K562 (cell line): ENCODE measurements around the gene AMMECR1. TPM values are rescaled to one million over a fixed set of nuclear protein-coding genes. Genes with fewer than 3 reads are reported as not detected.

Source experiments
- ASH1L ChIP-seq: fragments of 450-650 bp; IDR thresholded peaks from 2 replicates; pipeline ENCODE4 v1.6.1; 2018; ENCODE audit warnings: borderline replicate concordance, mild to moderate bottlenecking, low read depth; ENCODE audit not compliant: partially characterized antibody
- BRF1 ChIP-seq: IDR thresholded peaks from 3 replicates; pipeline ENCODE4 v1.6.1; 2011; ENCODE audit warnings: borderline replicate concordance, mild to moderate bottlenecking; ENCODE audit not compliant: insufficient read length; ENCODE audit errors: extremely low read depth
- EP300 ChIP-seq: IDR thresholded peaks from 2 replicates; pipeline ENCODE4 v1.6.1; 2012; ENCODE audit warnings: low read length, improper control_type of control experiment
- FIP1L1 ChIP-seq: fragments of 200-400 bp; formaldehyde crosslinking; IDR thresholded peaks from 2 replicates; pipeline ENCODE4 v1.6.1; 2018; ENCODE audit warnings: mild to moderate bottlenecking, low read depth, low read length; ENCODE audit not compliant: poor library complexity, severe bottlenecking
- HDAC1 ChIP-seq, 2 experiments: fragments of 450-650 bp; IDR thresholded peaks; 2 replicates each; pipeline ENCODE4 v1.6.1; 2016 to 2017; ENCODE audit warnings: inconsistent platforms in 1 of 2, mild to moderate bottlenecking in 1 of 2, moderate library complexity in 1 of 2
- KAT8 ChIP-seq: fragments of 450-650 bp; IDR thresholded peaks from 2 replicates; pipeline ENCODE4 v1.6.1; 2016; ENCODE audit warnings: low read depth, mild to moderate bottlenecking
- L3MBTL2 ChIP-seq: fragments of 450-650 bp; IDR thresholded peaks from 2 replicates; pipeline ENCODE4 v1.6.1; 2016; ENCODE audit warnings: mild to moderate bottlenecking, moderate library complexity
- MXI1 ChIP-seq: IDR thresholded peaks from 2 replicates; pipeline ENCODE4 v1.6.1; 2011; ENCODE audit warnings: low read depth, mild to moderate bottlenecking, improper control_type of control experiment, low read length
- NCOA6 ChIP-seq: fragments of 450-650 bp; IDR thresholded peaks from 2 replicates; pipeline ENCODE4 v1.6.1; 2017; ENCODE audit warnings: mild to moderate bottlenecking
- POLR2A ChIP-seq: fragments of 450-650 bp; conservative IDR thresholded peaks from 2 replicates; pipeline ENCODE4 v1.6.1; 2016
- PRMT5 ChIP-seq: sonication (generic); formaldehyde crosslinking; IDR thresholded peaks from 2 replicates; pipeline ENCODE4 v1.5.0; 2020; ENCODE audit warnings: missing genetic modification reagents
- RUNX1 ChIP-seq: sonication (generic); IDR thresholded peaks from 2 replicates; pipeline ENCODE4 v1.6.1; 2016; ENCODE audit warnings: antibody characterized with exemption, low read depth
- STAT5A ChIP-seq: IDR thresholded peaks from 2 replicates; pipeline ENCODE4 v1.6.1; 2012; ENCODE audit warnings: low read length, inconsistent platforms, borderline replicate concordance
- THRA ChIP-seq: fragments of 450-650 bp; IDR thresholded peaks from 2 replicates; pipeline ENCODE4 v1.6.1; 2017; ENCODE audit warnings: mild to moderate bottlenecking, moderate library complexity
- TSC22D4 ChIP-seq: fragments of 450-650 bp; IDR thresholded peaks from 2 replicates; pipeline ENCODE4 v1.6.1; 2016; ENCODE audit warnings: missing genetic modification characterization, missing biosample characterization, control low read depth
- U2AF1 ChIP-seq: fragments of 200-400 bp; formaldehyde crosslinking; optimal IDR thresholded peaks from 2 replicates; pipeline ENCODE3; 2017; ENCODE audit warnings: mild to moderate bottlenecking, low read depth, low read length, moderate library complexity
- ZBTB1 ChIP-seq: sonication (generic); formaldehyde crosslinking; IDR thresholded peaks from 2 replicates; pipeline ENCODE4 v1.8.1; 2023; ENCODE audit warnings: missing genetic modification reagents, low read depth, mild to moderate bottlenecking, borderline replicate concordance
- ZNF134 ChIP-seq: fragments of 250-450 bp; sonication (Bioruptor Pico); conservative IDR thresholded peaks from 2 replicates; pipeline ENCODE4 v1.4.0; 2020
- ZNF766 ChIP-seq: fragments of 200-800 bp; sonication (Bioruptor generic); conservative IDR thresholded peaks from 2 replicates; pipeline ENCODE4 v1.6.1; 2016; ENCODE audit warnings: missing genetic modification characterization, missing compliant biosample characterization
- ZNF79 ChIP-seq: fragments of 250-450 bp; sonication (Bioruptor Pico); IDR thresholded peaks from 2 replicates; pipeline ENCODE4 v1.4.0; 2020; ENCODE audit warnings: low read depth, mild to moderate bottlenecking, moderate library complexity
- polyA plus RNA-seq, 8 experiments: library from polyadenylated mRNA; depleted of rRNA in 4 of 8; stranded (reverse) in 5 of 8; unstranded in 3 of 8; fragments of >200 nt; fragmentation: Nextera tagmentation in 2 of 8; fragmentation: Illumina TruSeq in 1 of 8; extraction: Ambion mirVana in 2 of 8; extraction: Trizol in 1 of 8; gene quantifications; 2 replicates each; pipeline versions ENCODE4 v1.2.1 to v1.2.3, GENCODE V29; 2011 to 2014; ENCODE audit warnings: inconsistent platforms in 1 of 8, missing spikeins in 1 of 8
- total RNA-seq, 7 experiments: library from RNA; depleted of rRNA in 6 of 7; stranded (reverse); fragments of >200 nt in 6 of 7; fragmentation: Illumina TruSeq in 2 of 7; extraction: Trizol in 2 of 7; gene quantifications; 2 replicates each; pipeline versions ENCODE4 v1.2.1 to v1.2.3, GENCODE V29; 2011 to 2021; ENCODE audit warnings: low replicate concordance in 1 of 7
- TF ChIP-seq, protein P1 (sequence below): fragments of 250-450 bp; sonication (Bioruptor Pico); IDR thresholded peaks from 2 replicates; pipeline ENCODE4 v1.8.0; 2022; ENCODE audit warnings: moderate library complexity, mild to moderate bottlenecking, inconsistent platforms
- TF ChIP-seq, protein P2 (sequence below): fragments of 450-650 bp; IDR thresholded peaks from 2 replicates; pipeline ENCODE4 v1.6.1; 2017; ENCODE audit warnings: antibody characterized with exemption, mild to moderate bottlenecking
- TF ChIP-seq, protein P3 (sequence below): fragments of 450-650 bp; IDR thresholded peaks from 2 replicates; pipeline ENCODE4 v1.6.1; 2014; ENCODE audit warnings: low read depth, mild to moderate bottlenecking, moderate library complexity, borderline replicate concordance

The AMMECR1 gene
- total and polyA plus RNA-seq, 9 of the 15 experiments (the other 6 are each of a cell fraction or from before 2014, with no cell fraction given): 13.9 to 36.7 (median 23.6) TPM

DNA sequence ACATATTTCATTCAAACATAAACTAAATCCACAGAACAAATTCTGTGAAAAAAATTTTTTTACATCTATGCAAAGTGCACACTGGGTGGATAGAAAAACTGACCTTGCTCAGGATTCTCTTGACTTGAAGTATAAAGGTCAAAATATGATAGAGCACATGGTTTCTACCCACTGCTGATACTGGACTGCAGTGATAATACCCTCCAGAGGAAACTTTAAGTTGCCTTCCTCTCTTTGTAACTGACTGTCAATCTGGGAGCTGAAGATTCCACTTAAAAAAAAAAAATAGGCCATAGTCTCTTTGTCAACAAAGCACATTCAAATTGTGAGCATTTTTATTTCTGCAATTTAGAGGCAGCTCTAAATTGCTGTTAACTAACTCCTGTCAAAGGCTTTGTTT, 3.2 kb upstream of the AMMECR1 start (continued):
- TF ChIP-seq EP300 (peak; percentile 72; the same call in 1 of the 2 replicates), HDAC1 (IDR thresholded peaks at IDR 0.05) (no peak), ZNF79 (CRISPR knock-in tag) (no peak), ZNF766 (no peak), PRMT5 (CRISPR knock-in tag) (no peak), BRF1 (no peak), NCOA6 (no peak), KAT8 (no peak), ZNF134 (CRISPR knock-in tag) (no peak), RUNX1 (no peak), U2AF1 (no peak), L3MBTL2 (peak; percentile 27; the same call in 1 of the 2 replicates), FIP1L1 (no peak), ASH1L (no peak), MXI1 (no peak), TSC22D4 (tag) (no peak), ZBTB1 (CRISPR knock-in tag) (no peak), POLR2A (no peak), THRA (no peak), STAT5A (no peak; the same call in 1 of the 2 replicates)
- TF ChIP-seq, protein P1, sequence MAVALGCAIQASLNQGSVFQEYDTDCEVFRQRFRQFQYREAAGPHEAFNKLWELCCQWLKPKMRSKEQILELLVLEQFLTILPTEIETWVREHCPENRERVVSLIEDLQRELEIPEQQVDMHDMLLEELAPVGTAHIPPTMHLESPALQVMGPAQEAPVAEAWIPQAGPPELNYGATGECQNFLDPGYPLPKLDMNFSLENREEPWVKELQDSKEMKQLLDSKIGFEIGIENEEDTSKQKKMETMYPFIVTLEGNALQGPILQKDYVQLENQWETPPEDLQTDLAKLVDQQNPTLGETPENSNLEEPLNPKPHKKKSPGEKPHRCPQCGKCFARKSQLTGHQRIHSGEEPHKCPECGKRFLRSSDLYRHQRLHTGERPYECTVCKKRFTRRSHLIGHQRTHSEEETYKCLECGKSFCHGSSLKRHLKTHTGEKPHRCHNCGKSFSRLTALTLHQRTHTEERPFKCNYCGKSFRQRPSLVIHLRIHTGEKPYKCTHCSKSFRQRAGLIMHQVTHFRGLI (CRISPR knock-in tag): no peak
- TF ChIP-seq, protein P2, sequence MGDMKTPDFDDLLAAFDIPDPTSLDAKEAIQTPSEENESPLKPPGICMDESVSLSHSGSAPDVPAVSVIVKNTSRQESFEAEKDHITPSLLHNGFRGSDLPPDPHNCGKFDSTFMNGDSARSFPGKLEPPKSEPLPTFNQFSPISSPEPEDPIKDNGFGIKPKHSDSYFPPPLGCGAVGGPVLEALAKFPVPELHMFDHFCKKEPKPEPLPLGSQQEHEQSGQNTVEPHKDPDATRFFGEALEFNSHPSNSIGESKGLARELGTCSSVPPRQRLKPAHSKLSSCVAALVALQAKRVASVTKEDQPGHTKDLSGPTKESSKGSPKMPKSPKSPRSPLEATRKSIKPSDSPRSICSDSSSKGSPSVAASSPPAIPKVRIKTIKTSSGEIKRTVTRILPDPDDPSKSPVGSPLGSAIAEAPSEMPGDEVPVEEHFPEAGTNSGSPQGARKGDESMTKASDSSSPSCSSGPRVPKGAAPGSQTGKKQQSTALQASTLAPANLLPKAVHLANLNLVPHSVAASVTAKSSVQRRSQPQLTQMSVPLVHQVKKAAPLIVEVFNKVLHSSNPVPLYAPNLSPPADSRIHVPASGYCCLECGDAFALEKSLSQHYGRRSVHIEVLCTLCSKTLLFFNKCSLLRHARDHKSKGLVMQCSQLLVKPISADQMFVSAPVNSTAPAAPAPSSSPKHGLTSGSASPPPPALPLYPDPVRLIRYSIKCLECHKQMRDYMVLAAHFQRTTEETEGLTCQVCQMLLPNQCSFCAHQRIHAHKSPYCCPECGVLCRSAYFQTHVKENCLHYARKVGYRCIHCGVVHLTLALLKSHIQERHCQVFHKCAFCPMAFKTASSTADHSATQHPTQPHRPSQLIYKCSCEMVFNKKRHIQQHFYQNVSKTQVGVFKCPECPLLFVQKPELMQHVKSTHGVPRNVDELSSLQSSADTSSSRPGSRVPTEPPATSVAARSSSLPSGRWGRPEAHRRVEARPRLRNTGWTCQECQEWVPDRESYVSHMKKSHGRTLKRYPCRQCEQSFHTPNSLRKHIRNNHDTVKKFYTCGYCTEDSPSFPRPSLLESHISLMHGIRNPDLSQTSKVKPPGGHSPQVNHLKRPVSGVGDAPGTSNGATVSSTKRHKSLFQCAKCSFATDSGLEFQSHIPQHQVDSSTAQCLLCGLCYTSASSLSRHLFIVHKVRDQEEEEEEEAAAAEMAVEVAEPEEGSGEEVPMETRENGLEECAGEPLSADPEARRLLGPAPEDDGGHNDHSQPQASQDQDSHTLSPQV: 0 out of 2 replicates have a peak, but pooled peaks have one; percentile 12
- TF ChIP-seq, protein P3, sequence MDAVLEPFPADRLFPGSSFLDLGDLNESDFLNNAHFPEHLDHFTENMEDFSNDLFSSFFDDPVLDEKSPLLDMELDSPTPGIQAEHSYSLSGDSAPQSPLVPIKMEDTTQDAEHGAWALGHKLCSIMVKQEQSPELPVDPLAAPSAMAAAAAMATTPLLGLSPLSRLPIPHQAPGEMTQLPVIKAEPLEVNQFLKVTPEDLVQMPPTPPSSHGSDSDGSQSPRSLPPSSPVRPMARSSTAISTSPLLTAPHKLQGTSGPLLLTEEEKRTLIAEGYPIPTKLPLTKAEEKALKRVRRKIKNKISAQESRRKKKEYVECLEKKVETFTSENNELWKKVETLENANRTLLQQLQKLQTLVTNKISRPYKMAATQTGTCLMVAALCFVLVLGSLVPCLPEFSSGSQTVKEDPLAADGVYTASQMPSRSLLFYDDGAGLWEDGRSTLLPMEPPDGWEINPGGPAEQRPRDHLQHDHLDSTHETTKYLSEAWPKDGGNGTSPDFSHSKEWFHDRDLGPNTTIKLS: no peak
